Measurements from ENCODE around the gene PCP4.

DNA sequence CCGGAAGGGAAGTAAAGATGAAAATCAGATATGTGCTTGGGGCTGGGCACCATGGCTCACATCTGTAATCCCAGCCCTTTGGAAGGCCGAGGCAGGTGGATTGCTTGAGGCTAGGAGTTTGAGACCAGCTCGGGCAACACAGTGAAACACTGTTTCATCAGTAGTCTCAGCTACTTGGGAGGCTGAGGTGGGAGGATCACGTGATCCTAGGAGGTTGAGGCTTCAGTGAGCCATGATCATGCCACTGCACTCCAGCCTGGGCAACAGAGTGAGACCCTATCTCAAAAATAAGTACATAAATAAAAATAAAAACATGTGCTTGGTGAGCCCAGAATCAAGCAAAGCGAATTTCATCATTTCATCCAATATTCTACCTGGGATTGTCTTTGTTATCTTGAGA is 23.3 kb upstream of the PCP4 start:
- TF ChIP-seq, protein P1, sequence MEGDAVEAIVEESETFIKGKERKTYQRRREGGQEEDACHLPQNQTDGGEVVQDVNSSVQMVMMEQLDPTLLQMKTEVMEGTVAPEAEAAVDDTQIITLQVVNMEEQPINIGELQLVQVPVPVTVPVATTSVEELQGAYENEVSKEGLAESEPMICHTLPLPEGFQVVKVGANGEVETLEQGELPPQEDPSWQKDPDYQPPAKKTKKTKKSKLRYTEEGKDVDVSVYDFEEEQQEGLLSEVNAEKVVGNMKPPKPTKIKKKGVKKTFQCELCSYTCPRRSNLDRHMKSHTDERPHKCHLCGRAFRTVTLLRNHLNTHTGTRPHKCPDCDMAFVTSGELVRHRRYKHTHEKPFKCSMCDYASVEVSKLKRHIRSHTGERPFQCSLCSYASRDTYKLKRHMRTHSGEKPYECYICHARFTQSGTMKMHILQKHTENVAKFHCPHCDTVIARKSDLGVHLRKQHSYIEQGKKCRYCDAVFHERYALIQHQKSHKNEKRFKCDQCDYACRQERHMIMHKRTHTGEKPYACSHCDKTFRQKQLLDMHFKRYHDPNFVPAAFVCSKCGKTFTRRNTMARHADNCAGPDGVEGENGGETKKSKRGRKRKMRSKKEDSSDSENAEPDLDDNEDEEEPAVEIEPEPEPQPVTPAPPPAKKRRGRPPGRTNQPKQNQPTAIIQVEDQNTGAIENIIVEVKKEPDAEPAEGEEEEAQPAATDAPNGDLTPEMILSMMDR (conservative IDR thresholded peaks at IDR 0.05 in 1 of 2, IDR thresholded peaks at IDR 0.05 in 1 of 2; ENCODE audit: extremely low read depth in 1 of 2, insufficient read depth in 1 of 2, low read depth in 1 of 2, low read length in 2 of 2) = no peak
- no peak for TF ChIP-seq EZH2 (IDR thresholded peaks at IDR 0.05; ENCODE audit: borderline replicate concordance, low read length)
